HG03045 (cell line): Measurements from ENCODE around the gene RASD1.

Experiments
- ATAC-seq: cut with Tn5 transposase; IDR thresholded peaks from one replicate; pipeline ENCODE4 v1.9.1; 2021; ENCODE audit warnings: mild to moderate bottlenecking, moderate library complexity; ENCODE audit not compliant: unreplicated experiment

Gene RASD1

GRCh38 chr17:17448076-17448475 lies 48.1 kb downstream of the RASD1 start:
- ATAC-seq = no peak

DNA sequence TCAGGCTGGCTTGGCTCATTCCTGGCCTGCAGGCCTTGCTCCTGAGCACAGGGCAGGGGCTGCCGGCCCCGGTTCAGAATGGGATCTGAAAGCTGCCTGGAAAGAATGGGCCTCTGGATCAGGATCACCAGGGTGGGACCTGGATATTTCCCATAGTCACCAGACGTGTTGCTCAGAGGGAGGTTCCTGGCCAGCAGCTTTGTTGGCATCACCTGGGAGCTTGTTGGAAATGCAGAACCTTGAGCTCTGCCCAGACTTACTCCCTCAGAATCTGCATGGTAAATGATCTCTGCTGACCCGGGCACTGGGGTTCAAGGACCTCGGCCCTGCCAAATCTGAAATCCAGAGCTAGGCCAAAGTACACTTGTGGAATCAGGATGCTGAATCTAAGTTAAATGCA lies 48.9 kb downstream of the RASD1 start:
- no peak for ATAC-seq

- no peak for ATAC-seq
Measured at GRCh38 chr17:17446666-17447155, 49.5 kb downstream of the RASD1 start.

DNA sequence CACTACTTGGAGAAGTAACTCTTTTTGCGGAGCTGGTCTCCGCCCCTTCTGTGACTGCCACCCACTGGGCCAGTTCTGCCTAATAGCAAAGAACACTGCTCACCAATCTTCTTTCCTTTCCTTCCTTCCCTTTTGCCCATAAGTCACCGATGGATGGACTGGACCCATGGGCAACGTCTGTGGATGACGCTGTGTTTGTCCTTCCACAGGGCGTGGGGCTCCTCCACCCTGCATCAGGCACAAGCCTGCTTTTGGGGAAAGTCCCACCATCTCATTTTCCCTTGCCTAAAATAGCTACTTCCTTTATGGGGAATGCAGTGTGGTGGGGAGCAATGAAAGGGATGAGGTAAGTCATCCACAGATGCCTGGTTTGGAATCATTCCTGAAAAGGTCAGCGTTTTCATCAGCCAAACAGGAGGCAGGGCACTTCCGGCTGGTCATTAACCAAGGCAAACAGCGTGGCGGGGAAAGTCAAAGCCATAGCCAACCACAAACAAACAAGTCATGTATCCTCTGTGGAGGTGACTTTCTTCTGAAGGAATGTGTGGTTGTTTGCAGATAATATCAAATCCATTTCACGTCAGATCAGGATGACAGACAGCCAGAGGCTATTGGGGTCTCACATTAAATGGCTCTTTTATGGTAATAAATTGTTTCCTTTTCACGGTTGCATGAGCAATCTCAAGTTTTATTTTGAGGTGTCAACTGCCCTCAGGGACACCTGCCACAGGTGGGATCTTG lies 50.1 kb downstream of the RASD1 start:
- ATAC-seq = no peak

DNA sequence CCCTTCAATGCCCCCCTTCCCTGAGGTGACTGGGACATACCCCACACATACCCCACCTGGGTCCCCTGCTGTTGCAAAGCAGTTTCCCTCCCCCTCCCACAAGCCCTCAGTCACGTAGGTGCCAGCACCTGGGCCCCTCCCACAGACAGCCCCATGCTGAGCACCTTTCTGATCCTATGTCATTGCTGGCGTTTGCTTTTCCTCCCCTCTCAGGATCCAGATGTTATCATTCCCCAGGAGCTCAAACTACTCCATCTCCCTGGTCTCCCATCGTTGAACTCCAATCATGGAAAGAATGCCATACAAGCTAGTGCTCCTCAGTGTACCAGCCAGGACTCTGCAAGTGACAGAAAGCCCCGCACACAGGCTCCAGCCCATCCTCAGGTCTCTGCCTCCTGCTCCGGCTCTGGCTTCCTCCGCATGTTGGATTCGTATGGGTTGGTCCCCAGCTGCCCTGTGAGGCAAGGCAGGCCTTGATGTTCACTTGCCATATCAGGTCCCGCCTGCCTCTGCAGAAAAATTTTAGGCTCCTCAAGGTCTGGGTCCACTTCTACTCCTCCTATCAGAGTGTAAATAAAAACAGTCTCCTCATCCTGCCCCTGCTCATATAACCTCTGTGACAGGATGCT lies 50.8 kb downstream of the RASD1 start:
- no peak for ATAC-seq
